Hepatocyte (in vitro differentiated cells): ENCODE measurements around the gene TTL. TPM values are rescaled to one million over a fixed set of nuclear protein-coding genes. Genes with fewer than 3 reads are reported as not detected.

Experiments used
- DNase-seq: peaks from one replicate; pipeline ENCODE4 v3.0.0-alpha.2; 2016; ENCODE audit warnings: low spot score
- H2AFZ ChIP-seq: fragments of 200-600 bp; sonication (generic); 2 replicates; pipeline ENCODE4 v1.6.0; 2016; ENCODE audit warnings: antibody characterized with exemption, mild to moderate bottlenecking
- H3K27ac ChIP-seq: fragments of 200-600 bp; sonication (generic); 2 replicates; pipeline ENCODE4 v1.5.1; 2016; ENCODE audit warnings: mild to moderate bottlenecking
- H3K27me3 ChIP-seq: fragments of 200-600 bp; sonication (generic); 2 replicates; pipeline ENCODE4 v1.6.1; 2016
- H3K36me3 ChIP-seq: fragments of 200-600 bp; sonication (generic); replicated peaks from 2 replicates; pipeline ENCODE4 v1.5.1; 2016; ENCODE audit warnings: low read depth; ENCODE audit not compliant: insufficient read depth
- H3K4me1 ChIP-seq: fragments of 200-600 bp; sonication (generic); 2 replicates; pipeline ENCODE4 v1.5.1; 2016; ENCODE audit warnings: mild to moderate bottlenecking, moderate library complexity; ENCODE audit not compliant: insufficient read depth
- H3K4me2 ChIP-seq: fragments of 200-600 bp; sonication (generic); 2 replicates; pipeline ENCODE4 v1.6.0; 2016
- H3K4me3 ChIP-seq: fragments of 200-600 bp; sonication (generic); 2 replicates; pipeline ENCODE4 v1.5.1; 2016; ENCODE audit warnings: mild to moderate bottlenecking
- H3K79me2 ChIP-seq: fragments of 200-600 bp; sonication (generic); 2 replicates; pipeline ENCODE4 v1.6.0; 2017; ENCODE audit warnings: mild to moderate bottlenecking
- H3K9me2 ChIP-seq: fragments of 200-600 bp; sonication (generic); replicated peaks from 2 replicates; pipeline ENCODE4 v1.6.0; 2017; ENCODE audit warnings: mild to moderate bottlenecking; ENCODE audit not compliant: insufficient read depth
- H3K9me3 ChIP-seq: fragments of 200-600 bp; sonication (generic); 2 replicates; pipeline ENCODE4 v1.5.1; 2016; ENCODE audit warnings: low read depth, mild to moderate bottlenecking
- H4K20me1 ChIP-seq: fragments of 200-600 bp; sonication (generic); 2 replicates; pipeline ENCODE4 v1.6.0; 2016; ENCODE audit warnings: mild to moderate bottlenecking; ENCODE audit not compliant: insufficient read depth, poor library complexity, severe bottlenecking
- EZH2 ChIP-seq: fragments of 200-600 bp; sonication (generic); IDR thresholded peaks from 2 replicates; pipeline ENCODE4 v1.6.1; 2016; ENCODE audit warnings: antibody characterized with exemption, mild to moderate bottlenecking, borderline replicate concordance
- EZH2phosphoT487 ChIP-seq: fragments of 200-600 bp; sonication (generic); IDR thresholded peaks from one replicate; pipeline ENCODE4 v1.6.1; 2018; ENCODE audit warnings: antibody characterized with exemption, mild to moderate bottlenecking, low read depth, moderate library complexity; ENCODE audit not compliant: unreplicated experiment, severe bottlenecking
- WGBS: methylation state at CpG from one replicate; pipeline ENCODE4 v1.1.6; 2016; ENCODE audit warnings: low lambda C conversion rate; ENCODE audit errors: missing lambda C conversion rate; 5-methylcytosine and 5-hydroxymethylcytosine counted together
- polyA plus RNA-seq: library from polyadenylated mRNA; unstranded; fragments of >200 nt; fragmentation: Nextera tagmentation; extraction: Ambion mirVana; gene quantifications from 2 replicates; pipeline ENCODE4 v1.2.1, GENCODE V29; 2016
- total RNA-seq: library from RNA; depleted of rRNA; stranded (reverse); fragments of >200 nt; gene quantifications from 2 replicates; pipeline ENCODE4 v1.2.3, GENCODE V29; 2014
- TF ChIP-seq, protein P1 (sequence below): fragments of 200-600 bp; sonication (generic); IDR thresholded peaks from 2 replicates; pipeline ENCODE4 v1.5.1; 2016; ENCODE audit warnings: antibody characterized with exemption, mild to moderate bottlenecking; ENCODE audit not compliant: poor library complexity

The TTL gene
- total and polyA plus RNA-seq, 2 experiments from 2014 or later, result 16.9 to 22.9 TPM

DNA sequence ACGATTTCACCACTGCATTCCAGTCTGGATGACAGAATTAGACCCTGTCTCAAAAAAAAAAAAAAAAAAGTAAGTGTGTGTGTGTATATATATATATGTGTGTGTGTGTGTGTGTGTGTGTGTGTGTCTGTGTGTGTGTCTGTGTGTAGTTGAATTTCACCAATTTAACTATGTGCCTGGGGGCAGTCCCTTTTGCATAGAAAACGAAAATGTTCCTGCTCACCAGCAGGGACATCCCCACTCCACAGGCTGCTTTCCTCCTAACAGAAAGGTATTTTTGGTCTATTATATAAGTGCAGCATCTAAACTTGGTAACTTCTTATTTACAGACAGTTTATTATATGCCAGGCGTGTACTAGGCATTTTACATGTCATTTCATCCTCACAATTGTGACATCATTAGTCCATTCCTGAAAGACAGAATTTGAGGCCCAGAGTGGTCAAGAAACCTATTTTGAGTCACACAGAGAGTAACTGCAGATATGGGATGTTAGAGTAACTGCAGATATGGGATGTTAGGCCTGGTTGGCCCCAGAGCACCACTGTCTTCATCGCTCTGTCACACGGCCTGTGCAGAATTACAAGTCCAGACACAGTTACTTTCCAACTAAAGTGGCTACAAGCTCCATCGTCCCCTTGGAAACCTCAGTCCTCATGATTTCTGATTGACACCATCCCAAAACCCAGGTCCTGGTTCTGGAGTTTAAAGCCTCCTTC lies 9.3 kb upstream of the TTL start:
- no peaks in the 10 kb centered on the region for H4K20me1 ChIP-seq
- no peak overlapping the region for H3K27ac ChIP-seq
- no peaks in the 10 kb centered on the region for H3K79me2 ChIP-seq
- H3K4me2 ChIP-seq, result no peak overlapping the region
- H2AFZ ChIP-seq, result no peak overlapping the region
- no peaks in the 10 kb centered on the region for H3K9me2 ChIP-seq
- no peaks in the 10 kb centered on the region for H3K9me3 ChIP-seq
- TF ChIP-seq EZH2 (no peak), EZH2phosphoT487 (no peak)
- TF ChIP-seq, protein P1, sequence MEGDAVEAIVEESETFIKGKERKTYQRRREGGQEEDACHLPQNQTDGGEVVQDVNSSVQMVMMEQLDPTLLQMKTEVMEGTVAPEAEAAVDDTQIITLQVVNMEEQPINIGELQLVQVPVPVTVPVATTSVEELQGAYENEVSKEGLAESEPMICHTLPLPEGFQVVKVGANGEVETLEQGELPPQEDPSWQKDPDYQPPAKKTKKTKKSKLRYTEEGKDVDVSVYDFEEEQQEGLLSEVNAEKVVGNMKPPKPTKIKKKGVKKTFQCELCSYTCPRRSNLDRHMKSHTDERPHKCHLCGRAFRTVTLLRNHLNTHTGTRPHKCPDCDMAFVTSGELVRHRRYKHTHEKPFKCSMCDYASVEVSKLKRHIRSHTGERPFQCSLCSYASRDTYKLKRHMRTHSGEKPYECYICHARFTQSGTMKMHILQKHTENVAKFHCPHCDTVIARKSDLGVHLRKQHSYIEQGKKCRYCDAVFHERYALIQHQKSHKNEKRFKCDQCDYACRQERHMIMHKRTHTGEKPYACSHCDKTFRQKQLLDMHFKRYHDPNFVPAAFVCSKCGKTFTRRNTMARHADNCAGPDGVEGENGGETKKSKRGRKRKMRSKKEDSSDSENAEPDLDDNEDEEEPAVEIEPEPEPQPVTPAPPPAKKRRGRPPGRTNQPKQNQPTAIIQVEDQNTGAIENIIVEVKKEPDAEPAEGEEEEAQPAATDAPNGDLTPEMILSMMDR, result no peak
- no peaks in the 10 kb centered on the region for H3K36me3 ChIP-seq
- H3K27me3 ChIP-seq, result no peaks in the 10 kb centered on the region
- no peaks in the 10 kb centered on the region for H3K4me1 ChIP-seq
- no peak for DNase-seq
- no peak overlapping the region for H3K4me3 ChIP-seq
- 82% methylated on average over 6 of the region's 6 CpGs for WGBS

DNA sequence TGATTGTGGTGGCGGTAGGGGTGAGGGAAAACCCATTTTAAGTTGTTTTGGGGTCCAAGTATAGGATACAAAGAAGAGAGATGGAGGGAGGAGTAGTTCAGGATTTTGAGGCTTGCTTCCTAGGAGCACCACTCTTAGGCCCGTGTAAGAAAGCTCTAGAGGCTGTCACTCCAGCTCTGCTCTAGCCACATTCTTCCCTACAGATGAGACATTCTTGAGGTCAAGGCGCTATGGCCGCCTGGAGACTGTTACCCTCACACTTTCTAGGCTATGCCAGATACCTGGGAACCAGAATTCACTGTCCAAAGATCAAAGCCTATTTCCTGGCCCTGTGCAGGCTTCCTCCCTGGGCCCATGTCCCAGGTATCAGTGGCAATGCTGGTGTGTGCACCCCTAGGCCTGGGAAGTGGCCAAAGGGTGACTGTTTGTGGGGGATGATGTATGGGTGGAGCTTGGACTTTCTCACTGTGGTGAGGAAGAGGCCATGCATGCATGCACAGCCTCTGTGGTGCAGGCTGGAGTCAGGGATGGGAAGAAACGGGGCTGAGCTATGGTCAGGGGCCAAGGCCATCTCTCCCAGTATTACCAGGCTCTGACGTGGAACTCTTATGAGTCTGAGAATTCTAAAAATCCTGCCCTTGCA lies 7.0 kb upstream of the TTL start:
- H3K4me2 ChIP-seq, result no peak overlapping the region
- WGBS, result 81% methylated on average over 6 of the region's 6 CpGs
- no peaks in the 10 kb centered on the region for H3K4me1 ChIP-seq
- no peaks in the 10 kb centered on the region for H3K9me3 ChIP-seq
- H3K4me3 ChIP-seq, result no peak overlapping the region
- no peak overlapping the region for H3K27ac ChIP-seq
- H3K27me3 ChIP-seq, result no peaks in the 10 kb centered on the region
- no peaks in the 10 kb centered on the region for H3K79me2 ChIP-seq
- H2AFZ ChIP-seq, result no peak overlapping the region
- H3K9me2 ChIP-seq, result no peaks in the 10 kb centered on the region
- no peaks in the 10 kb centered on the region for H3K36me3 ChIP-seq
- DNase-seq, result no peak
- no peak for TF ChIP-seq EZH2
- TF ChIP-seq, protein P1, result no peak
- no peak for TF ChIP-seq EZH2phosphoT487
- no peaks in the 10 kb centered on the region for H4K20me1 ChIP-seq

DNA sequence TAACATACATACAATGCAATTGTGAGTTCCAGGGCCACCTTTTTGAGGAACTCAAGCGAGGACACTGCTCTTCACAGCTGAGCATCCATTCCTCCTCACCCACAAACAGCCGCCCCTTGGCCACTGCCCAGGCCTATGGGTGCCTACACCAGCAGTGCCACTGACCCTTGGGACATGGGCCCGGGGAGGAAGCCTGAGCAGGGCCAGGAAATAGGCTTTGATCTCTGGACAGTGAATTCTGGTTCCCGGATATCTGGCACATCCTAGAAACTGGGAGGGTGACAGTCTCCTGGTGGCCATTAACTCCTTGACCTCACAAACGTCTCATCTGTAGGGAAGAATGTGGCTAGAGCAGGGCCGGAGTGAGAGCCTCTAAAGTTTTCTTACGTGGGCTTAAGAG lies 5.5 kb upstream of the TTL start:
- Histone ChIP-seq H3K79me2 (no peaks in the 10 kb centered on the region), H3K9me2 (no peaks in the 10 kb centered on the region), H4K20me1 (no peaks in the 10 kb centered on the region), H3K27me3 (no peaks in the 10 kb centered on the region), H2AFZ (no peak overlapping the region), H3K4me3 (no peak overlapping the region), H3K4me2 (no peak overlapping the region), H3K4me1 (no peaks in the 10 kb centered on the region), H3K27ac (no peak overlapping the region), H3K9me3 (no peaks in the 10 kb centered on the region), H3K36me3 (no peaks in the 10 kb centered on the region)
- DNase-seq, result no peak
- no peak for TF ChIP-seq EZH2
- TF ChIP-seq, protein P1, result no peak
- no peak for TF ChIP-seq EZH2phosphoT487
- 80% methylated on average over 7 of the region's 7 CpGs for WGBS
